NCI-H146 treated with DMSO at 0.1 percent for 48 hours (cell line): ENCODE results near the gene POT1.

Experiments used
- DNase-seq: peaks from one replicate; lab custom pipeline; 2025; ENCODE audit not compliant: unreplicated experiment; lab: John Stamatoyannopoulos, UW

The POT1 gene

GRCh38 chr7:124912972-124913371 lies 16.7 kb downstream of the POT1 start:
- DNase-seq, result no peak

GRCh38 chr7:124909808-124910207 lies 19.8 kb downstream of the POT1 start:
- no peak for DNase-seq

- no peak for DNase-seq
Observed at GRCh38 chr7:124908259-124908658, 21.4 kb downstream of the POT1 start.

DNA sequence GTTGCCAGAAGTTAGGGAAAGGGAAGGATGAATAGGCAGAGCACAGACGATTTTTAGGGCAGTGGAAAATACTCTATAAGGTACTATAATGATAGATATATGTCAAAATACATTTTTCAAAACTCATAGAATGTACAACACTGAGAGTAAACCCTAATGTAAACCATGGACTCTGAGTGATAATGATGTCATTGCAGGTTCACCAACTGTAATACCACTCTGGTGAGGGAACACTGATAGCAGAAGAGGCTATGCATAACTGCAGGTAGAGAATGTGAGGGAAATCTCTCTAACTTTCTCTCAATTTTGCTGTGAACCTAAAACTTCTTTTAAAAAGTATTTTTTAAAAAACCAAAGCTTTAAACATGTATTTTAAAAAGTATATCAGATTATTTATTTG lies 22.1 kb downstream of the POT1 start:
- no peak for DNase-seq

GRCh38 chr7:124898531-124898930 lies 31.1 kb downstream of the POT1 start:
- DNase-seq, result no peak

DNA sequence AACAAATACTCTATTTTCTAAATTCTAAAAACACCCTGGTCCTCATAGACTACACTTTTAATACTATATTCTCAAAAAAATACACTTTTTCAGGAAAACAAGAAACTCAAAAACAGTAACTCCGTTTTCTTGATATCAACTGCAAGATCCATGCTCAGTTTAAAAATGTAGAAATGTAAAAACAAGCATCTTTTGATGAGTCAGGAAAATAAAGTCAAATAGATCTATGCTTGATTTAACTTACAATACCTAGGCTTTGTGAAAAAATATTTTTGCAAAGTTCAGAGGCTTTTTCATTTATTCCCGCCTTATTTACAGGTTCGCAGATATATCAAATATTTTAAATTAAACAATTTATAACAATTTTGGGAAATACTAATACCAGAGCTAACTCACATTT lies 33.6 kb downstream of the POT1 start:
- DNase-seq, result no peak

- DNase-seq, result no peak
Observed at GRCh38 chr7:124893140-124893827, 36.3 kb downstream of the POT1 start.

DNA sequence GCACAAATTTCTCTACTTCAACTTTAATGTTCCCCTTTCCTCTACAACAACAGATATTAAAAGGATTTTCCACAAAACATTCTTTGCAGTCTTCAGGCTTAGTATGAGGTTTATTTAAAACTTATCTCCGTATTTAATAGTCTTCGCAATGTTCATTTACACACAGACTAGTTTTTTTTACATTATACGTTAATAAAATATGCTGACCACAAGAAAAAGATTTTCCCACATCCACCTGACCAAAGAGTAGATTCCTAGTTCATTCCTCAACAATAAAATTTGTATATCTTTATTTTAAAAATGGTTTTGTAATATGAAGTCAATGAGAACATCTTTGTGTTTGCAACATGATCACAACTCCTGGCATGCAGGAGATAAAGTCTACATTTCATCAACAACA lies 42.4 kb downstream of the POT1 start:
- no peak for DNase-seq

GRCh38 chr7:124881981-124882380 lies 47.6 kb downstream of the POT1 start:
- no peak for DNase-seq

- no peak for DNase-seq
Observed at GRCh38 chr7:124879771-124880170, 49.9 kb downstream of the POT1 start.

- DNase-seq, result no peak
Observed at GRCh38 chr7:124879103-124879502, 50.5 kb downstream of the POT1 start.

- DNase-seq, result no peak
Observed at GRCh38 chr7:124874644-124875163, 54.9 kb downstream of the POT1 start.

GRCh38 chr7:124857672-124858235 lies 71.9 kb downstream of the POT1 start:
- no peak for DNase-seq

GRCh38 chr7:124856299-124856888 lies 73.2 kb downstream of the POT1 start:
- DNase-seq, result no peak

GRCh38 chr7:124843336-124843735 lies 86.3 kb downstream of the POT1 start:
- DNase-seq, result no peak

GRCh38 chr7:124840435-124840834 lies 89.2 kb downstream of the POT1 start:
- no peak for DNase-seq

DNA sequence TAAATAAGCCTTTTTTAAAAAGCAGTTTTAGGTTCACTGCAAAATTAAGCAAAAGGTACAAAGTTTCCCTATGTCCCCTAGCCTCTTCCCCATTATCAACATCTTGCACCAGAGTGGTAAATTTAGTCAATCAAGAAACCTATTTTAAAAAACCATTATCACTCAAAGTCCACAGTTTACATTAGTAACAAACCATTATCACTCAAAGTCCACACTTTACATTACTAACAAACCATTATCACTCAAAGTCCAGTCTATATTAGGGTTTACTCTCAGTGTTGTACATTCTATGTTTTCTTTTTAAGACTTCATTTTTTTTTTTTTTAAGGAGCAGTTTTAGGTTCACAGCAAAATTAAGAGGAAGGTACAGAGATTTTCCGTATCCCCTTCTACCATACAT lies 89.9 kb downstream of the POT1 start:
- DNase-seq, result no peak

DNA sequence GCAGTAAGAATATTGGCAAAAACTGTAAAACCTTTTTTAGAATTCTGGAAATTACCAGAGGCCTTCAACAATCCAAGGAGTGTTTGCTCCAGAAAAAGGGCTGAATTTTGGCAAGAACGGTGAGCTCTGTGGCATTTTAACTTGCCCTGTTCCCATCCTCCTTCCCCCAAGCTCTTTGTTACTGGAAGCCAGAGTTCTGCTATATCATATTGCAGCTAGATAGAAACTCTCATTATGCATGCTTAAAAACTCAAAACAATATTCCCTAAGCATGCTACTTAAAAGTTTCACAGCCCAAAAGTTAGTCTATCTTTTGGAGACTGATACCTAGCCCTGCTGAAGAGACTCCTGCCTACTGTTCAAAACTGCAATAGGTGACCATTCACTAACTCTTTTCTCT lies 93.5 kb downstream of the POT1 start:
- no peak for DNase-seq

- DNase-seq, result no peak
Observed at GRCh38 chr7:124818807-124819206, 110.8 kb downstream of the POT1 start.

DNA sequence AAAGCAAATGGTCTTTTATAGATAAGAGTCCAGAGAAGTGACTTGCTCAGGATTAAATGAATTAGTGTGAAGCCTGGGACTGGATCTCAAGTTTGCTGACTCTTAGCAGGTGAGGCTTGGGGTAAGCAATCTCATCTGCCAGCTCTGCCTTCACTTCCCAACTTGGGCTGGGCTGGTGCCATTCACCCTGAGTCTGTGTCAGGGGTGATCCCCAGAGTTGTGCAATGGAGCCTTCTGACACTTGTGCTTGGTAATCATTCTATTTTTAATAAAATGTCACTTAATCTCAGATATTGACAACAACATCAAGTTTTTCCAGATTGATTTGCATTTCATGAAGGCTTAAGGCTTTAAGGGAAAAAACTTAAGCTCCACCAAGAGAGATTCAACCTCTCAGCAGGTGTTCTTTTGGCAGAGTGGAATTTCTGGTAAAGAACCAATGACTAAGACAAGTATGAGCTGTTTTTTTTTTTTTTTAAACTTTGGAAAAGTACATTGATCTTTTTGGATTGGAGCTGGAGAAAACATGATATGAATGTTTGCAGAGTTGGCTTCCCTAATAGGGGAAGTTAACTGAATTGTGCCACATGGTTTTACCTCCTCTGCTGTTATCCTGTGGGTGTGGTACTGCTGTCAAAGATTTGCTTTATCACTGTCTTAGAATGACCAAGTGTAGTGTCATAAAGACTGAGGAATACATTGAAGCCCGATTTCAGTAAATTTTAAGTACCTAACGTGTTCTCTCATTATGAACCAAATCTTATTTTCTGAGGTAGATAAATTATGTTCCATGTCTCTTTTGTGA lies 115.4 kb downstream of the POT1 start:
- DNase-seq, result no peak

GRCh38 chr7:124812764-124813163 lies 116.9 kb downstream of the POT1 start:
- DNase-seq, result no peak

- no peak for DNase-seq
Observed at GRCh38 chr7:124811341-124811740, 118.3 kb downstream of the POT1 start.
